Suprapubic skin (tissue), 4 donors: ENCODE data around the gene SLC24A4.

Experiments
- EP300 ChIP-seq: sonication (generic); formaldehyde crosslinking; IDR thresholded peaks from one replicate; pipeline ENCODE4 v1.6.1; 2017; ENCODE audit warnings: antibody characterized with exemption
- POLR2A ChIP-seq, 2 donors: fragments of 450-650 bp; IDR thresholded peaks; one replicate each; pipeline ENCODE4 v1.6.1; 2017; ENCODE audit warnings: antibody characterized with exemption in 2 of 2, mild to moderate bottlenecking in 2 of 2, moderate library complexity in 2 of 2
- POLR2AphosphoS5 ChIP-seq, 3 donors: sonication (generic); formaldehyde crosslinking; IDR thresholded peaks; one replicate each; pipeline ENCODE4 v1.6.1; 2017; ENCODE audit warnings: antibody characterized with exemption in 3 of 3
- TF ChIP-seq, protein P1 (sequence below), 2 donors: fragments of 200-600 bp in 1 of 2; fragments of 450-650 bp in 1 of 2; sonication (generic) in 1 of 2; IDR thresholded peaks; one replicate each; pipeline ENCODE4 v1.5.1; 2016 to 2019; ENCODE audit warnings: antibody characterized with exemption in 2 of 2, mild to moderate bottlenecking in 1 of 2, moderate library complexity in 1 of 2

DNA sequence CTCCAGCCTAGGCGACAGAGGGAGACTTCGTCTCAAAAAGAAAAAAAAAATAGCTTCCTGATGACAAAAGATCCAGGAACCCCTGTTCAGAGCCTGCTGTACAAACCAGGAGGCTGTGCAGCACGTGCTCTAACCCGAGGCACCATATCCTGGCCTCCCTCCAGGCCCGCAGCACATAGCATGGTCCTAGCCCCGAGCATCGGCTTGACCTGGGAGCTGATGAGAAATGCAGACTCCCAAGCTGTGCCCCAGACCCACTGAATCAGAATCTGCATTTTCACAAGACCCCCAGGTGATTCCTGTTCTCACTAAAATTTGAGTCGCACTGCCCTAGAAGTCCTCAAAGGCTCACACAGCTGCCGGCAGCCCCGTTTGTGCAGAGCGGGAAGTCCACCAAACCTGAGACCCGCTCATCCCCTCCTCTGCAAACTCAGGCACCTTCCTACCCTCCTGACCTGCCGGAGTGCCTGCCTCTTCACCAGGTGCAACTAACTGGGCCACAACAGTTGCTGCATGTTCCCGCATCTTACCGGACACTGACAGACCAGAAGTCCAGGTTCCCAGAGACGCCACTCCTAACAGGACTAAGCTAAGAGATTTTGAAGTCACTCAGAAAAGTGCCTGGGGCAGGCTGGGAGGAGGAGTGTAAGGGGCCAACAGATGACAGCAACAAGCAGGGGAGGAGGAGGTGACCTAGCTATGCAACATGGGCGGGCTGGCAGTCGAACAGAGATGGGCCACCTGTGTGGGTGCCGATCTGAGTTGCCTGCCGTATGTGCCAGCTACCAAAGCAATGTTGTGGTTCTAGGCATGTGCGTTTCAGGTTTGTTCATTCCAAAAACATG lies 166.7 kb downstream of the SLC24A4 start:
- TF ChIP-seq, protein P1, sequence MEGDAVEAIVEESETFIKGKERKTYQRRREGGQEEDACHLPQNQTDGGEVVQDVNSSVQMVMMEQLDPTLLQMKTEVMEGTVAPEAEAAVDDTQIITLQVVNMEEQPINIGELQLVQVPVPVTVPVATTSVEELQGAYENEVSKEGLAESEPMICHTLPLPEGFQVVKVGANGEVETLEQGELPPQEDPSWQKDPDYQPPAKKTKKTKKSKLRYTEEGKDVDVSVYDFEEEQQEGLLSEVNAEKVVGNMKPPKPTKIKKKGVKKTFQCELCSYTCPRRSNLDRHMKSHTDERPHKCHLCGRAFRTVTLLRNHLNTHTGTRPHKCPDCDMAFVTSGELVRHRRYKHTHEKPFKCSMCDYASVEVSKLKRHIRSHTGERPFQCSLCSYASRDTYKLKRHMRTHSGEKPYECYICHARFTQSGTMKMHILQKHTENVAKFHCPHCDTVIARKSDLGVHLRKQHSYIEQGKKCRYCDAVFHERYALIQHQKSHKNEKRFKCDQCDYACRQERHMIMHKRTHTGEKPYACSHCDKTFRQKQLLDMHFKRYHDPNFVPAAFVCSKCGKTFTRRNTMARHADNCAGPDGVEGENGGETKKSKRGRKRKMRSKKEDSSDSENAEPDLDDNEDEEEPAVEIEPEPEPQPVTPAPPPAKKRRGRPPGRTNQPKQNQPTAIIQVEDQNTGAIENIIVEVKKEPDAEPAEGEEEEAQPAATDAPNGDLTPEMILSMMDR (IDR thresholded peaks at IDR 0.05), result no peak
- TF ChIP-seq EP300 (no peak), POLR2A (IDR thresholded peaks at IDR 0.05) (no peak), POLR2AphosphoS5 (IDR thresholded peaks at IDR 0.05) (no peak)
